HG02973 (cell line): ENCODE measurements around the gene ADNP.
"Not testable (repeated sequence)": the region's sequence is repeated elsewhere in the genome, so short reads cannot be mapped to it uniquely, and the experiment has no call there.

ENCODE experiments used
- ATAC-seq: cut with Tn5 transposase; IDR thresholded peaks from one replicate; pipeline ENCODE4 v1.9.1; 2021; ENCODE audit warnings: moderate library complexity; ENCODE audit not compliant: unreplicated experiment

Gene ADNP

DNA sequence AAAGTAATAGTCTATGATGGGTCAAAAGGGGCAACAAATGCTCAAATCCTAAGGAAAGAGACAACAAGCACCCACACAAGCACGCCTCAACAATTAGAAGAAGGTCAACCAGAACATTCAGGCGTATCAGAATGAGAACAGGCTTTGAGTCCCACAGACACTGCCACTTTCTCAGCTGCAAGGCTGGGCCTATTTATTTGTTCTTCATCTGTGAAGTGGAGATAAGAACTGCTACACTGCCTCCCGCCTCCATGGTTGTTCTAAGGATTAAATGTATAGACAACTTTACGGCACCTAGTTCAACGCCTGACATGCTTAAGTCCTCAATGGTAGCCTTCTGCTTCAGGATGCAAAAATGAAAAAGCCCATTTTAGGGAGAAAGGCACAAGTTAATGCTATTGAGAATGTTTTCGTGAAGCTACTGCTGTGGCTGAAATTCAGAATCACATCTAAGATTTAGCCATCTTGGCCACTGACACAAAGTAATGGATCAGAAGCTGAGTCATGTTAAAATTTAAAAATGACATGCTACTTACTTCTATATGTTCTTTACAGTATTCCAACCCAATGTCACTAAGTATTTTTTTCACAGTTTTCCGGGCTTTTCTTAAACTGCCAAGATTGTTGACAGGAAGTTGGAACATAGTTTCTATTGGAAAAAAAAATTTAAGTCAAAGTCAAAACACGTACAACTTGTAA is 27.7 kb downstream of the ADNP start:
- no peak for ATAC-seq

DNA sequence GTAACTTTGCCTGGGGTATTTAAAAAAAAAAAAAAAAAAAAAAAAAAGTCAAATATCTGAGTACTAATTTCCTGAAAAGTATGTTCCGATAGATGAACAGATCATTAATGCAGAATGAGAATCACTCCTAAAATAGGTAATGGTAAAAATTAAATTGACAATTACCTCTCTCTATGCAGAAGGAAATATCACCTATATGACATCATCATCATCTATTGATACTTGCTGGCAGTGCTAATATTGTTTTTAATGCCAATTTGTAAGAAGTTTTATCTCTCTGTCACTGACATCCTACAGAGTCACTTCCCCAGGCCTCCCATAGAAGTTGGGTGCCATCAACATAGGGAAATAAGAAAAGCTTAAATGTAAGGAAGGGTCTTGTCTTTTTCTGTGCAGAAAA is 29.9 kb downstream of the ADNP start:
- ATAC-seq: no peak

- no peak for ATAC-seq
Observed at GRCh38 chr20:50900261-50900660, 31.0 kb downstream of the ADNP start.

GRCh38 chr20:50898475-50898874 is 32.8 kb downstream of the ADNP start:
- no peak for ATAC-seq

DNA sequence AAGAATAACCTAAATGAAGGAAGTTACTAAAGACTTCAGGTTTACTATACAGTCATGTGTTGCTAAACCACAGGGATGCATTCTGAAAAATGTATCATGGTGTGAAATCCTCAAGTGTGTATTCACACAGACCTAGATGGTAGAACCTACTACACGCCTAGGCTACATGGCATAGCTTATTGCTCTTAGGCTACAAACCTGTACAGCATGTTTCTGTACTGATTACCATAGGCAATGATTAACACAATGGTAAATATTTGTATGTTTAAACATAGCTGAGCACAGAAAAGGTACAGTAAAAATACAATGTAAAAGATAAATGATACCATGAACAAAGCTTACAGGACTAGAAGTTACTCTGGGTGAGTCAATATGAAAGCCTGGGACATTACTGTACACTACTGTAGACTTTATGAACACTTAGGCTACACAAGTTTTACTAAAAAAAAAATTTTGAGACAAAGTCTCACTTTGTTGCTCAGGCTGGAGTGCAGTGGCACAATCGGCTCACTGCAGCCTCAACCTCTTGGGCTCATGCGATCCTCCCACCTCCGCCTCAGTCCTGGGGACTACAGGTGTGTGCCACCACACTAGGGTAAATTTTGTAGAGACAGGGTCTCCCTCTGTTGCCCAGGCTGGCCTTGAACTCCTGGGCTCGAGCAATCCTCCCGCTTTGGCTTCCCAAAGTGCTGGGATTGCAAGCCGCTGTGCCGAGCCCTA is 36.0 kb downstream of the ADNP start:
- ATAC-seq: no peak

GRCh38 chr20:50893620-50894019 is 37.6 kb downstream of the ADNP start:
- no peak for ATAC-seq

GRCh38 chr20:50892394-50892793 is 38.8 kb downstream of the ADNP start:
- ATAC-seq: no peak

DNA sequence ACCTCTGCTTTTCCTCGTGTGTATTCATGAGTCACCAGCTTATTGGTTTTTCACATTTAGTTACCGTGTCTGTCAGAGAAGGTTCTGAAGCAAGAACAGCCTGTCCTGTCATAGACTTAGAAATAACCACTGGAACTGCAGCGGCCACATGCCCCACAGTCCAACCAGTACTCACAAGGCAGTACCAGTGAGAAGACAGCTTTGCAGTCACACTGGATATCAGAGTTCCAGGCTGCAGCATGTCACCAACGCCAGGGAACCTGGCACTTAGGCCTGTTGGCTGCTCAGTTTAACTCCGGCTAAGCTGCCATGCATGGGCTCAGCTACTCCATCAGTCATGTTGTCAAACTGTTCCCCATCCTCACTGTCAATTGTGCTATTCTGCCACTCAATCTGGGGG is 40.1 kb downstream of the ADNP start:
- no peak for ATAC-seq

GRCh38 chr20:50887576-50887975 is 43.7 kb downstream of the ADNP start:
- no peak for ATAC-seq

DNA sequence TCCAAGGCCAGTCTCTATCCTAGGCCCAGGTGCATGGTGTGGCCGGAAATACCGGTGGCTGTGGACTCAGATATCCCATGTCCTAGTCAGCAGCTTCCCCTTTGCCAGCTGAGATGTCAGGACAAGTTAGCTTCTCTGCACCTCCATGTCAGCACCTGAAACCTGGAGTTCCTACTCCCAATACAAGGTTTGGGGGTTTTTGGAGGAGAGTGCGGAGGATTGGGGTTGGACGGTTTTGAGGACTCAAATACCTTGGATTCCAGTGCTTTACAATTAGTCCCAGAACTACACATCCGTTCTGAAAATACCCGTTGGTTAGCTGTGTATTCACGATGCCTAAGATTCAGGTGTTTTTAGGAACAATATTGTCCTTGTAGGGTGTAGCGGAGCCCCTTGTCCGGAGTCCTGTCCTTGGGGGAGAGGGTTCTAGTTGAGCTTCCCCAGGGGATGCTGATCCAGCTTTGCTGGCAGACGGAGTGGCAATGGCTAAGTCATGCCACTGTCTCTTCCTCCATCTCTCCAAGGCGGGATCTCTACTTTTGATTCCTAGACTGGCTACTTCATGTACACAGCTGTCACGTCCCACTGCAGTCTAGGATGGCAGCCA is 45.0 kb downstream of the ADNP start:
- ATAC-seq: no peak

GRCh38 chr20:50885781-50886180 is 45.5 kb downstream of the ADNP start:
- ATAC-seq: no peak

DNA sequence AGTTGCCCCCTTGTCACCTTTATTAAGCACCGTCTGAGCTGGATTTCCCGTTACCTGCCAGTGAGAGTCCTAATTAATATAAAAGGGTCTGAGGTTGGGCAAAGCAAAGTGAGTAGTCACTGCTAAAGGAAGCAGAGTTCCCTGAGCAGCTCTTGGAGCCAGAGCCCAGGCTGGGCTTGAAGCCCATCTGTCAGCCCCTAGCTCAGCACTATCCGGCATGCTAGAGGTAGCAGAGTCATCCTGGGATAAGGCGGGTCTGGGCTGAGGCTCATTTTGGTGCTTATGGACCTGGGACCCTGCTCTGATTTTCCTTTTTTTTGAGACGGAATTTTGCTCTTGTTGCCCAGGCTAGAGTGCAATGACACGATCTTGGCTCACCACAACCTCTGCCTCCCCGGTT is 46.2 kb downstream of the ADNP start:
- ATAC-seq: no peak

- ATAC-seq: no peak
Observed at GRCh38 chr20:50883856-50884255, 47.4 kb downstream of the ADNP start.

DNA sequence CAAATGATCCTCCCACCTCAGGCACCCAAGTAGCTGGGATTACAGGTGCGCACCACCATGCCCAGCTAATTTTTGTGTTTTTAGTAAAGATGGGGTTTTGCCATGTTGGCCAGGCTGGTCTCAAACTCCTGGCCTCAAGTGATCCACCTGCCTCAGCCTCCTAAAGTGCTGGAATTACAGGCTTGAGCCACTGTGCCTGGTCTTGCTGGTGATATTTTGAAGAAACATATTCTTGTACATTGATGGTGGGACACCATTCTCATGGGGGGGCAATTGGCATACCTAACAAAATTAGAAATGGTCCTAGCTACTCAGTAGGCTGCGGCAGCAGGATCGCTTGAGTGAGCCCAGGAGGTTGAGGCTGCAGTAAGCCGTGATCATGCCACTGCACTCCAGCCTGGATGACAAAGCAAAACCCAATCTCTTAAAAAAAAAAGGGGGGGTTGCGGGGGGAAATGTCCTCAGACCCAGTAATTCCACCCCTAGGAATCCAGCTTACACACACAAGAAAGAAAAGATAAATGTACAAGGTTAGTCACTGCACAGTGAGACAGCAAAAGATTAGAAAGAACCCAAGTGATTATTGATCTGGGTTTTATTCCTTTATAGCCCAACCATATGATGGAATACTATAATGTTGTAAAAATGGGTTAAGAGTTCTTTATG is 49.3 kb downstream of the ADNP start:
- not testable (repeated sequence) for ATAC-seq

DNA sequence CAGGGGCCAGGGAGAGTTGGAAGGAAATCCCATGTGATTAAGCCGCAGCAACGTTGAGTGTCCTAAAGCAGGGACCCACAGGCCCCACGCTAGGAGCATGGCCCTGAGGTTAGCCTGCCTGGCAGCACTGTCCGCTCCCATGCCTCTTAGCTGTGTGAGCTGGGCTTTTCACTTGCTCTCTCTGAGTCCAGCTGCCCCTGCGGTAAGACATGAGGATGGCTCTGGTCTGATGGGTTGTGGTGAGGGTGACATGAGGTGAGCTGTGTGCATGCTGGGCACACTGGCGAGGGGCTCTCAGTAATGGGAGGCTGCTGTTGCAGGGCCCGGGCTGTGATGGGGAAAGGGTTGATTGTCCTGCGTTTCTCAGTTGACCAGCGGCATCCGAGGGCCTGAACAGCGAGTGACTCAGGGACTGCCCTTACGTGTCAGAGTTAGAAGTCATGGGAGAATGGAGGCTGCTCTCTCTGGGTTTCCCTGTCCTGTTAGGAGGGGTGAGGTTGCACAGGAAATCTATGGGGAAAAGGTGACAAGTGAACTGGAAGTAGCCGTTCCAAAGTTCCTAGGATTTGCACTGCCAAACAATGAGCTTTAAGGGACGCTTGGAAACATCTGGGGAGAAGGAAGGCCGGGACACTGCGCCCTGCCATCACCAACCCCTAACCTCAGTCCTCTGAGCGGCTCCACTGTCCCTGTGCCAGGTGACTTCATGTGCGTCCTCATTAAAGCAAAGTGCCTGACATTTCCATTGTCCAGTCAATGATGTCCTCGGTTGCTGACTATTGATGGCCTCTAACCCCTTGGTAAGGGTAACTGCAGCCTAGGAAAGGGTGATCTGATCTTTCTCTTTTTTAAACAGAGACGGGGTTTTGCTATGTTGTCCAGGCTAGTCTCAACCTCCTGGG is 51.3 kb downstream of the ADNP start:
- no peak for ATAC-seq

GRCh38 chr20:50877232-50877743 is 53.9 kb downstream of the ADNP start:
- no peak for ATAC-seq

GRCh38 chr20:50876816-50877215 is 54.4 kb downstream of the ADNP start:
- ATAC-seq: no peak

GRCh38 chr20:50876063-50876685 is 55.1 kb downstream of the ADNP start:
- ATAC-seq: no peak

DNA sequence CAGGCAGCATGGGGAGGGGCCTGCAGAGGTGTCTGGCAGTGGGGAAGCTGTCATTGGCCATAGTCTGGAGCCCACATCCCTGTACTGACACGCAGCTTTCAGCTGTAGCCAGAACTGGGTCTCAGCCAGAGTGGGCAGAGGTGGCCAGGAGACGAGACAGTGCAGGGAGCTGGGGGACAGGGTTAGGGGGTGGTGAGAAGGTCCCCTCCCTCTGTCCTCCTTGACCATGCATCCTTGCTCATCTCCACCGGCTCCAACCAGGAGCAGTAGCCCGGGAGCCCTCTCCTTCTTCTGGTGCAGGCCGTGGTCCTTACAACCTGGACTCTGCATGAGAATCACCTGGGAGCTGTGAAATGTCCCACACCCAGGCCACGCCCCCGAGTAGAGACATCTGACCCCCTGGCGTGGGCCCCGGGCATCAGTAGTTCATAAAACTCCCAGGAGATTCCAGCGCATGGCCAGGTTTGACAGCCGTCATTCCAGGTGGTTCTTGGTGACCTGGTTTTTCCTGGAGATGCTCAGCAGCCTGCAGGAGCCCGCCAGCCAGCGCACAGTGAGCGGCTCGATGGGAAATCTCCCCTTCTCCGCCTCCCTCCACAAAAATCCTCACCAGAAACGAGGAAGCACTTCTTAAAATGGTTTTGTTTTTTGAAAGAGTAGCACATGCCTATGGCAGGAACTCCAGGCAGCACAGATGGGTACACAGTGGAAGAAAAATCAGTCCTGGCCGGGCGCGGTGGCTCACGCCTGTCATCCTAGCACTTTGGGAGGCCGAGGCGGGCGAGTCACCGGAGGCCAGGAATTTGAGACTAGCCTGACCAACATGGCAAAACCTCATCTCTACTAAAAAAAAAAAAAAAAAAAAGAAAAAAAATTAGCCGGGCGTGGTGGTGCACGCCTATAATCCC is 56.2 kb downstream of the ADNP start:
- no peak for ATAC-seq
